Measurements from ENCODE around the gene PRDM16. TPM values are rescaled to one million over a fixed set of nuclear protein-coding genes. Genes with fewer than 3 reads are reported as not detected.

PRDM16 gene
- total RNA-seq, 1 experiment from 2014 or later = 1.6 TPM

DNA sequence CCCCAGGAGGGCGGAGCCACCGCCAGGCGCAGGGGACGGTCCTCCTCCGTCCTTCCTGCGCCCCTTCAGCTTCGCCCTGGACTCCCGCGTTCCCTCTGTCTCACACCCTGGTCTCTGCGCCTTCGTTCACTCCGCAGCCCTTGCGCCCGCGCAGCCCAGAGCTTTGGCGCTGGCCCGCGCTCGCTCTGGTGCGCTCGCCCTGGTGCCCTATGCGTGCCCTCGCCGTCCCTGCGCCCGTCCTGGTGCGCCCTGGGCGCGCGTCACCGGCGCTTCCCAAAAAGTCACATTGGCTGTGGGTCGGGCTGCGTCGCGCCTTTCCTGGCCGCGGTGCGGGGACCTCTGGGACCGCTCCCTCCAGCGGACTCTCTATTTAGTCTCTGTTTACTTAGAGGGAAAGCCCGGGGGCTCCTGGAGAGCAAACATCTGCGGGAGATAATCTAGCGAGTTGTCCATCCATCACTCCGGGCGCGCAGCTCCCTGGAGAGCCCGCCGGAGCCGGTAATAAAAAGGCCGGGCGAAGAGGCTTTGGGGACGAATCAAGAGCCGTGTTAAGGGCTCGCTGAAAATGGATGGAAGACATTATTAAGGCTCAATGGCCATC is 178.6 kb downstream of the PRDM16 start:
- ATAC-seq (peak; percentile 80), DNase-seq (ENCODE audit: low spot score) (peak; percentile 55)
- ChIA-PET POLR2A (no interaction called here), CTCF (interaction anchor here (0.5 to 1.9 kb wide), 5 partner anchors 34 to 866 kb away, joined by 3 to 6 read pairs (median 3); no protein-coding TSS in a partner anchor)
- Mint-ChIP-seq H3K36me3 (no peaks in the 10 kb centered on the region), H3K4me1 (peaks cover 15% of the 10 kb centered on the region), H3K27me3 (ENCODE audit: low read depth) (peaks cover 20% of the 10 kb centered on the region), H3K9me3 (no peaks in the 10 kb centered on the region), H3K27ac (no peak overlapping the region), H3K4me3 (peak overlapping the region; percentile 57)
- TF ChIP-seq SP1 (CRISPR knock-in tag; conservative IDR thresholded peaks at IDR 0.05) (0 out of 2 replicates have a peak, but pooled peaks have one; percentile 29), ZNF423 (CRISPR knock-in tag; IDR thresholded peaks at IDR 0.05) (0 out of 2 replicates have a peak, but pooled peaks have one; percentile 14), MLX (CRISPR knock-in tag; IDR thresholded peaks at IDR 0.05) (no peak), IRF1 (CRISPR knock-in tag; IDR thresholded peaks at IDR 0.05) (no peak), TEAD1 (CRISPR knock-in tag; IDR thresholded peaks at IDR 0.05) (no peak), GABPB1 (CRISPR knock-in tag; IDR thresholded peaks at IDR 0.05) (no peak), PREB (CRISPR knock-in tag; IDR thresholded peaks at IDR 0.05; ENCODE audit: borderline replicate concordance) (no peak), RORB (CRISPR knock-in tag; IDR thresholded peaks at IDR 0.05) (no peak)
- TF ChIP-seq, protein P1, sequence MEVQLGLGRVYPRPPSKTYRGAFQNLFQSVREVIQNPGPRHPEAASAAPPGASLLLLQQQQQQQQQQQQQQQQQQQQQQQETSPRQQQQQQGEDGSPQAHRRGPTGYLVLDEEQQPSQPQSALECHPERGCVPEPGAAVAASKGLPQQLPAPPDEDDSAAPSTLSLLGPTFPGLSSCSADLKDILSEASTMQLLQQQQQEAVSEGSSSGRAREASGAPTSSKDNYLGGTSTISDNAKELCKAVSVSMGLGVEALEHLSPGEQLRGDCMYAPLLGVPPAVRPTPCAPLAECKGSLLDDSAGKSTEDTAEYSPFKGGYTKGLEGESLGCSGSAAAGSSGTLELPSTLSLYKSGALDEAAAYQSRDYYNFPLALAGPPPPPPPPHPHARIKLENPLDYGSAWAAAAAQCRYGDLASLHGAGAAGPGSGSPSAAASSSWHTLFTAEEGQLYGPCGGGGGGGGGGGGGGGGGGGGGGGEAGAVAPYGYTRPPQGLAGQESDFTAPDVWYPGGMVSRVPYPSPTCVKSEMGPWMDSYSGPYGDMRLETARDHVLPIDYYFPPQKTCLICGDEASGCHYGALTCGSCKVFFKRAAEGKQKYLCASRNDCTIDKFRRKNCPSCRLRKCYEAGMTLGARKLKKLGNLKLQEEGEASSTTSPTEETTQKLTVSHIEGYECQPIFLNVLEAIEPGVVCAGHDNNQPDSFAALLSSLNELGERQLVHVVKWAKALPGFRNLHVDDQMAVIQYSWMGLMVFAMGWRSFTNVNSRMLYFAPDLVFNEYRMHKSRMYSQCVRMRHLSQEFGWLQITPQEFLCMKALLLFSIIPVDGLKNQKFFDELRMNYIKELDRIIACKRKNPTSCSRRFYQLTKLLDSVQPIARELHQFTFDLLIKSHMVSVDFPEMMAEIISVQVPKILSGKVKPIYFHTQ (CRISPR knock-in tag; IDR thresholded peaks at IDR 0.05) = no peak
- TF ChIP-seq, protein P2, sequence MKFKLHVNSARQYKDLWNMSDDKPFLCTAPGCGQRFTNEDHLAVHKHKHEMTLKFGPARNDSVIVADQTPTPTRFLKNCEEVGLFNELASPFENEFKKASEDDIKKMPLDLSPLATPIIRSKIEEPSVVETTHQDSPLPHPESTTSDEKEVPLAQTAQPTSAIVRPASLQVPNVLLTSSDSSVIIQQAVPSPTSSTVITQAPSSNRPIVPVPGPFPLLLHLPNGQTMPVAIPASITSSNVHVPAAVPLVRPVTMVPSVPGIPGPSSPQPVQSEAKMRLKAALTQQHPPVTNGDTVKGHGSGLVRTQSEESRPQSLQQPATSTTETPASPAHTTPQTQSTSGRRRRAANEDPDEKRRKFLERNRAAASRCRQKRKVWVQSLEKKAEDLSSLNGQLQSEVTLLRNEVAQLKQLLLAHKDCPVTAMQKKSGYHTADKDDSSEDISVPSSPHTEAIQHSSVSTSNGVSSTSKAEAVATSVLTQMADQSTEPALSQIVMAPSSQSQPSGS (CRISPR knock-in tag; IDR thresholded peaks at IDR 0.05; ENCODE audit: borderline replicate concordance, low read depth) = no peak
- TF ChIP-seq, protein P3, sequence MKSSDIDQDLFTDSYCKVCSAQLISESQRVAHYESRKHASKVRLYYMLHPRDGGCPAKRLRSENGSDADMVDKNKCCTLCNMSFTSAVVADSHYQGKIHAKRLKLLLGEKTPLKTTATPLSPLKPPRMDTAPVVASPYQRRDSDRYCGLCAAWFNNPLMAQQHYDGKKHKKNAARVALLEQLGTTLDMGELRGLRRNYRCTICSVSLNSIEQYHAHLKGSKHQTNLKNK (CRISPR knock-in tag; IDR thresholded peaks at IDR 0.05) = no peak
- TF ChIP-seq, protein P4, sequence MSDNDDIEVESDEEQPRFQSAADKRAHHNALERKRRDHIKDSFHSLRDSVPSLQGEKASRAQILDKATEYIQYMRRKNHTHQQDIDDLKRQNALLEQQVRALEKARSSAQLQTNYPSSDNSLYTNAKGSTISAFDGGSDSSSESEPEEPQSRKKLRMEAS (CRISPR knock-in tag; IDR thresholded peaks at IDR 0.05) = no peak

GRCh38 chr1:3248155-3249141 is 179.4 kb downstream of the PRDM16 start:
- Mint-ChIP-seq H3K9me3 (no peaks in the 10 kb centered on the region), H3K36me3 (no peaks in the 10 kb centered on the region), H3K27me3 (ENCODE audit: low read depth) (peaks cover 20% of the 10 kb centered on the region), H3K4me1 (peaks cover 15% of the 10 kb centered on the region), H3K27ac (no peak overlapping the region), H3K4me3 (peak overlapping the region; percentile 57)
- no peak for ATAC-seq
- DNase-seq (ENCODE audit: low spot score) = no peak
- CTCF ChIA-PET = interaction anchor here (0.5 to 1.9 kb wide), 6 partner anchors 33 to 866 kb away, joined by 3 to 6 read pairs (median 3); no protein-coding TSS in a partner anchor
- POLR2A ChIA-PET = no interaction called here
- TF ChIP-seq, protein P3 (CRISPR knock-in tag; IDR thresholded peaks at IDR 0.05) = no peak
- no peak for TF ChIP-seq ETV6 (CRISPR knock-in tag; IDR thresholded peaks at IDR 0.05)
- TF ChIP-seq, protein P5, sequence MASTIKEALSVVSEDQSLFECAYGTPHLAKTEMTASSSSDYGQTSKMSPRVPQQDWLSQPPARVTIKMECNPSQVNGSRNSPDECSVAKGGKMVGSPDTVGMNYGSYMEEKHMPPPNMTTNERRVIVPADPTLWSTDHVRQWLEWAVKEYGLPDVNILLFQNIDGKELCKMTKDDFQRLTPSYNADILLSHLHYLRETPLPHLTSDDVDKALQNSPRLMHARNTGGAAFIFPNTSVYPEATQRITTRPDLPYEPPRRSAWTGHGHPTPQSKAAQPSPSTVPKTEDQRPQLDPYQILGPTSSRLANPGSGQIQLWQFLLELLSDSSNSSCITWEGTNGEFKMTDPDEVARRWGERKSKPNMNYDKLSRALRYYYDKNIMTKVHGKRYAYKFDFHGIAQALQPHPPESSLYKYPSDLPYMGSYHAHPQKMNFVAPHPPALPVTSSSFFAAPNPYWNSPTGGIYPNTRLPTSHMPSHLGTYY (CRISPR knock-in tag; IDR thresholded peaks at IDR 0.05) = no peak
- no peak for TF ChIP-seq IRF1 (CRISPR knock-in tag; IDR thresholded peaks at IDR 0.05)
- no peak for TF ChIP-seq ZNF532 (CRISPR knock-in tag; IDR thresholded peaks at IDR 0.05; ENCODE audit: borderline replicate concordance)
